NCI-H146 treated with DMSO at 0.1 percent for 48 hours (cell line): Measurements from ENCODE around the gene ZNF552.
"Not testable (repeated sequence)": the region's sequence is repeated elsewhere in the genome, so short reads cannot be mapped to it uniquely, and the experiment has no call there.

ENCODE experiments used
- DNase-seq: peaks from one replicate; lab custom pipeline; 2025; ENCODE audit not compliant: unreplicated experiment; lab: John Stamatoyannopoulos, UW

The ZNF552 gene

DNA sequence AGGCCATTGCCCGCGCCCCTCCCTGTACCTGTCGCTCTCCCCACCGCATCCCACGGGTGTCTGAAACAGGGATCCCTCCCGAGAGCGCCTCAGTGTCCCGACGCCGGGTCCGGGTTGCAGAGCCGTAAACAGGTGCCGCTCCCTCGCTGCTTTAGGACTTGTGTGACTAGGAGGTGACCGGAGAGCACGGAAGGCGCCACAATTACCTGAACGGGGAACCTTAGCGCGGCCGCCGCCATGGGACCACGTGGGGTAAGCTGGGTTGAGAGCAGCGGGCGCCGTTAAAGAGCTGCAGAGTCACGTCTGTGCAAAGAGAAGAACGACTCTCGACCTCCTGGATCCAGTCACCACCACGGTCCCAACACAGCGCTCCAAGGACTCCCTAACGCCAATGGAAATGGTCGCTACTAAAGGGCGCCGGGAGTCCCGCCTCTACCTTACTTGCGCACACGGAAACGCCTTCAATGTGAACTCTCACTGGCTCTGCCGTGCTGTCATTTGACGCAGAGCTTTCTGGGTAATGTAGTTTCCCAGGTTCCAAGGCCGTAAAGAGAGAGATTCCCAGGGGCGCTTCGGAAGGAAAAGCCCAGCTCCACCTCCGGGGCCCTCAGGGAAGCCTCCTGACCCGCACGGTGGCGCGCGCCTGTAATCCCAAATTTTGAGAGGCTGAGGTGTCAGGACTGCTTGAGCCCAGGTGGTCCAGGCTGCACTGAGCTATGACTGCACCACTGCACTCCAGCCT lies at the start of gene ZNF552:
Gene ZNF552 (minus strand): TSS at position 409 of the 742 bp plus-strand sequence. CDS start 170 bp downstream, at position 239.
- peak; percentile 93 for DNase-seq

DNA sequence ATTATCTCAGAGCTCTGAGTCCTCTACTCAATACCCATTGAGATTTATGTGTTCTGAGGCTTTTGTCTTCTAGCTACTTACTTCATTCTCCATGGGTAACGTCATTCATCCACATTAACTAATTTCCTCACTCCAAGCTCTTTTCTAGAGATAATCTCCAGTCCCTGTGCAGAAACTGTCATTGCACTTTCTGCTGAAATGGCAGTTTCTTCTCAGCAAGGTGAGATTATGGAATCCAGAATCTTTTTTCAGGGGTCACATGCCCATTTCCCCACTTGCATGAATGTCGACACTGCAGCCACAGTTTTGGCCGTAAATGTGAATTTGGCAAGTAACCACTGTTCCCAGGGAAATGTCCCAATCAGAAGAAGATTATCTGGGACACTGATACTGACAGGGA lies 47.6 kb upstream of the ZNF552 start:
- not testable (repeated sequence) for DNase-seq

DNA sequence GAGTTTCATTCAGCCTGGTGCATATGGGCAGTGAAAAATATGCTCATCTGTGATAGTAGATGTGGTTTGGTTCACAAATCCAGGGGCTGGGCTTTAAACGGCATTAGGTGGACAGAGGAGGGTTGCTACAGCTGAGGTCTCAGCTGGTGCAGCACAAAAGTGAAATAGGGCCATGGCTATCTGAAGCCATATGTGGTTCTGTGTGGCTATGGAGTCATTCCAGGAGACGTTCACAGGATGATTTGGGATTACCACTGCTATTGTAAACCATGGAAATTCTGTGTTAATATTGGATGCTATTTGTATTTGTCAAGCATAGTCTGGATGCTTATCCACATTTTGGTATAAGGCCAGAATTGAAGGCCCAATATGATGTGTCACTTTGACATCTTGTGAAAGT lies 39.4 kb upstream of the ZNF552 start:
- not testable (repeated sequence) for DNase-seq

DNA sequence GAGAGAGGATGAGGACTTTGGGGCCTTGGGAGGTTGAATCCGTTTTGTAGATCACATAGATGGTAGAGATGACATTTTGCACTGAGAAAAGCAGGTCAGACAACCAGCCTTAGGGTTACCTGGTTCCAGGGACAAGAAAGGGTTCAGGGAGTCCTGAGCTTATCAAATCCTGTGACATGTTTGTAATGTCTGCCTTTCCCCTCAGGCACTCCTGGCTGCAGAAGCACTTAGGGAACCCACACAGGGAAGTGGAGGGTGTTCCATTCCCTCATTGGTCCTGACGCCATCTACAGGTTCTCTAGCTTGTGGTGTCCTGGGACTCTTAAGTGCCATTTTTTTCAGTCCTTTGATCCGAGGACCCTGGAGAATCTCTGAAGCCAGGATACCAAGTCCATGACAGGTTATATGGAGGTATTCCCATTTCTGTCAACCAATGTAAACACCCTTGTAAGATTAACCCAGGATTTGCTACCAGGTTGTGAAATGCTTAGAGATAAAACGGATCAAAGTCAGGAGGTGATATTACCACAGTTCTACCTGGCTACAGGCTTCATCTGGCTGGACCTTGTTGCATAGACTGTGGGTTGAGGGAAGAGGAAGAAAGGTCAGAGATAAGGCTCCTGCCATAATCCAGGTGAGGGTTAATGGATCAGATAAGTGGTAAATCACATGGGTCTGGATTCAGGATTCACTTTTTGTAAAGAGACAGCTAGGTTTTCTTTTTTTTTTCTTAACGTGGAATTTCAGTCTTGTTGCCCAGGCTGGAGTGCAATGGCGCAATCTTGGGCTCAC lies 37.3 kb upstream of the ZNF552 start:
- not testable (repeated sequence) for DNase-seq

DNA sequence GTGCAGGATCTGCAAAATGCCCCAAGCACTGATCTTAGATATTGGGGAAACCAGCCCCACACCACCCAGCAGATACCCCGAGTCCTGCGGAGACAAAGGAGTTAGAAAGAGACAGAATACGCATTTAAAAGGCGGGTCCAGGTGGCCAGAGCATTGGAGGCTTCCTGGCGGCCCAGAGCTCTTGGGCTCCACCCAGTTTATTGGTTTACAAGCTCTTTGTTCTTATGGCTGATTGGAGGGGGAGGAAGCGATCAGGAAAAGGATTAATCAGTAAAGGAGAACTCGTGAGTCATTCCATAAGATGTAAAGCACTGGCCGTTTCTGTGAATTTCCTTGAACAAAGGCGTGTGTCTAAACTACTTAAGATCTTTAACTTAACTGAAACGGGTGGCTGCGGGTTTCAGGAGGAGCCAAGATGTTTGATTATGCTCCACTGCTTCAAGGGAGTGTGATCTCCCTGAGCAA lies 35.9 kb upstream of the ZNF552 start:
- DNase-seq = peak; percentile 38

DNA sequence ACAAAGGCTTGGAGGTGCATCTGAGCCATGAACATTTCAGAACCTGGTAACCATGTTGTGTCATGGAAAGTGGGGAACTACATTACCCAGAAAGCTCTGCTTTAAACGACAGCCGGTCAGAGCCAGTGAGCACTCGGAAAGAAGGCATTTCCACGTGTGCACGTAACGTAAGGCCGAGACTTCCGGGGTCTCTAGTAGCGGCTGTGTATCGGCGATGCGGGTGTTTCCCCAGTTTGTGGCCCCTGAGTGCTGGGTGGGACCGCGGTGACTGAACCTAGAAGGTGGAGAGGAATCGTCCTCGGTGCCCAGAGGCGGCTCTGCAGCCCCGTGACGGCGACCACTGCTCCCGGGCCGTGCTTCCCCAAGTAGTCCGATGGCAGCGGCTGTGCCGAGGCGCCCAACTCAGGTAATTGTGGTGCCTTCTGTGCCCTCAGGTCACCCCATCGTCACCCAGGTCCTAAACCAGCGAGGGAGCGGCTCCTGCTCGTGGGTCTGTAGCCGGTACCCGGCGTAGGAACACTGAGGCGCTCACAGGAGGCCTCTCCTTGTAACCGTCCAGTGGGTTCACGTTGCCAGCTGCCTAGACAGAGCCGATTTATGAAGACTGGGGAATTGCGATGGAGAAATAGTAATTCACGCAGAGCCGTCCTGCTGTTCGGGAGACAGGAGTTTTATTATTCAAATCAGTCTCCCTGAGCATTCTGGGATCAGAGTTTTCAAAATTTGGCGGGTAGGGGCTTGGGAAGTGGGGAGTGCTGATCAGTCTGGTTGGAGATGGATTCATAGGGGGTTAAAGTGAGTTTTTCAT lies 35.2 kb upstream of the ZNF552 start, which contains the start of gene ZNF587:
Gene ZNF587 (plus strand): TSS at position 194 of the 808 bp plus-strand sequence. CDS start 180 bp downstream, at position 374.
- peak; percentile 80 for DNase-seq

DNA sequence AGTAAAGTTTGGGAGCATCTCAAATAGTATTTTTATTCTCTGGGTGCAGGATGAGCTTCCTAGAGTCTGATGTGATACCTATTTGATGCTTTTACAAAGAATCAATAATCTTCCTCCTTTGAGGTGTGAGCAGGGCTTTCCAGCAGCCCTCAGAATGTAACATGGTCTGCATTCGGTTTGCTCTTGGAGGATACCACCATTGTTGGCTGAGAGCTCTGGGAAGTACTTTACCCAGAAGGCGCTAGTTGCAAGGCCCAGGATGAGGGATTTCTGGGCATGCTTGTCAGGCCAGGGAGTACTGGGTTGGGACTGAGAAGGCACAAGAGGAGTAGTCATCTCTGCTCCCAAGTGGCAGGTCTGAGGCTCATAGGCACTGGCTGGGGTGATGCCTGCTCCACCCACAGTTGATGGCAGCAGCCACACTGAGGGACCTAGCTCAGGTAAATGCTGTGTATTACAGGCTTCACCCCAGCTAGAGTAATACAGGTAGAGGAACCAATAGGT lies 34.5 kb upstream of the ZNF552 start:
- DNase-seq = not testable (repeated sequence)

DNA sequence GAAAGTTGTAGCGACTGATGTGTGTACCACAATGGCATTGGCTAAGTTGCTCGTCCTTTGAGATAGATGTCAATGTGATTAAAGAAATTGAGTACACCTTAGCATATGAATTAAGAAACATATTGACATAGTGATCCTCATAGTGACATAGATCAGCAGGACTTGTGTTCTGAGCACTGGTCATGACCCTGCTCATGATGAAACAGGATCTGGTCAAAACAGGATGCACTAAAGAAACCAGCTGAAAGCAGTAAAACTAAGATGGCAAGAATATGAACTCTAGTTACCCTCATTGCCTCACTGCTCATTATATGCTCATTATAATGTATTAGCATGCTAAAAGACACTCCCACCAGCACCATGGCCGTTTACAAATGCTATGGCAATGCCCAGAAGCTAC lies 32.5 kb upstream of the ZNF552 start:
- DNase-seq = not testable (repeated sequence)

DNA sequence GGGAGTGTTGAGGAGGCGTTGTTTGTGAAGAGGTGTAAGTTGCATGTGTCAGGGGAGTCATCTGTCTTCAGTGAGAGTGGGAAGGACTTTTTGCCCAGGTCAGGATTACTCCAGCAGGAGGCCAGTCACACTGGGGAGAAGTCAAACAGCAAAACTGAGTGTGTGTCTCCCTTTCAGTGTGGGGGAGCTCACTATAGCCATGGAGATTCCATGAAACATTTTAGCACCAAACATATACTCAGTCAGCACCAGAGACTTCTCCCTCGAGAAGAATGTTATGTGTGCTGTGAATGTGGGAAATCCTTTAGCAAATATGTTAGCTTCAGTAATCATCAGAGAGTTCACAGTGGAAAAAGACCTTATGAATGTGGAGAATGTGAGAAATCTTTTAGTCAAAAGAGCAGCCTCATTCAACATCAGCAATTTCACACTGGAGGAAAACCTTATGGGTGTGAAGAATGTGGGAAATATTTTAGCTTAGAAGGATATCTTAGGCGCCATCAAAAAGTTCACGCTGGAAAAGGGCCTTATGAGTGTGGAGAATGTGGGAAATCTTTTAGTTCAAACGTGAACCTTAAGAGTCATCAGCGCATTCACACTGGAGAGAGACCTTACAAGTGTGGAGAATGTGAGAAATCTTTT lies 26.5 kb upstream of the ZNF552 start:
- DNase-seq = no peak

DNA sequence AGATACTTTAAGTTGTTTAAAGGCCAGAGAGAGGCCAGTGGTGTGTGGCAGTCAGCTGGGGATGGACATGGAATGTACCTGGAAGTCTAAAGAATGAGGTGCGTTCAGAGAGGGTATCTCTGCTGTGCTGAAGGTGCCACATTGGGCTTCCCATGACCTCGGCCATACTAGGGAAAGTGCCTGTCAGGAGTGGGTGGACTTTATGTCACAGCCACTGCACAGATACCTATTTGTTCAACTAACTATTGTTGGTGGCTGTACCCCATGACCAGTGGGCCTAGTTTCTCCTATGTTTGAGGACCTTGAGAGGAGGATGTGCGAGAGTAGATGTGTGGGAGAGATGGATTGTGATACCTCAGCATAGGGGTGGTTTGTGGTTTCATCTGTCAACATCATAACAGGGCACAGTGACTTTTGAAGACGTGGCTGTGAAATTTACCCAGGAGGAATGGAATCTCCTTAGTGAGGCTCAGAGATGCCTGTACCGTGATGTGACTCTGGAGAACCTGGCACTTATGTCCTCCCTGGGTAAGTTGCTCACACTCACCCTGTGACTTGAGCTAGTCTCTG lies 24.0 kb upstream of the ZNF552 start:
- not testable (repeated sequence) for DNase-seq

DNA sequence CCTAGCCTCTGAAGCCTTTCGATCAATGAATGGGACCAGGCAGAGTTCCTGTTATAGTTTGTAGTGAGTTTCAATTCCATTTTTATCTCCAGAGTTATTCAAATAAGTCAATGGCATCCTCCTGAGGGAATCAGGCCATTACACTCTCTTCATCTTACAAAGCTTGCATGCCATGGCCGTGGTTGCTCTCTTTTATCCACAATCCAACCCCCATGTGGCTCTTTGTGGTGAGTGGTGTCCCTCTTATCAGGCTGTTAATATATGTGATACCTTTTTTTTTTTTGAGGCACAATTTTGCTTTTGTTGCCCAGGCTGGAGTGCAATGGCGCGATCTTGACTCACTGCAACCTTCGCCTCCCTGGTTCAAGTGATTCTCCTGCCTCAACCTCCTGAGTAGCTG lies 22.3 kb upstream of the ZNF552 start:
- DNase-seq = not testable (repeated sequence)

DNA sequence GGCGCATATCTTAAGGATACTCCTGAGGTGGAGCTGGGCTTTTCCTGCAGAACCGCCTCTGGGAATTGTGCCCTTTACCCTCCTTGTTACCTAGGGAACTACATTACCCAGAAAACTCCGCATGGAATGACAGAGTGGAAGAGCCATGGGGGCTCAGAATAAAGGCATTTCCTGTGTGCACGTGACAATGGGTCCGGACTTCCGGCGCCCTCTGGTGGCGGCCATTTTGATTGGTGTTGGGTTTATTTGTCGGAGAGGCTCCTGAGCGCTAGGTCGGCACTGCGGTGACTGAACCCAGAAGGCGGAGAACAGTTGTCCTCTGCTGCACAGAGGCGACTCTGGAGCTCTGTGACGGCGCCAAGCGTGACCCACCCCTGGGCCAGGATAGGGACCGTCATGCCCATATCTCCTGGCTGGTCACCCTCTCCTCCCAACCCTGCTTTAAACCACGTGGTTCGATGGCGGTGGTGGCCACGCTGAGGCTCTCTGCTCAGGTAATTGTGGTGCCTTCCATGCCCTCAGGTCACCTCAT lies 15.4 kb upstream of the ZNF552 start, which contains the start of gene ZNF587B:
Gene ZNF587B (plus strand): TSS at position 229 of the 532 bp plus-strand sequence. CDS start 230 bp downstream, at position 459.
- DNase-seq = no peak

DNA sequence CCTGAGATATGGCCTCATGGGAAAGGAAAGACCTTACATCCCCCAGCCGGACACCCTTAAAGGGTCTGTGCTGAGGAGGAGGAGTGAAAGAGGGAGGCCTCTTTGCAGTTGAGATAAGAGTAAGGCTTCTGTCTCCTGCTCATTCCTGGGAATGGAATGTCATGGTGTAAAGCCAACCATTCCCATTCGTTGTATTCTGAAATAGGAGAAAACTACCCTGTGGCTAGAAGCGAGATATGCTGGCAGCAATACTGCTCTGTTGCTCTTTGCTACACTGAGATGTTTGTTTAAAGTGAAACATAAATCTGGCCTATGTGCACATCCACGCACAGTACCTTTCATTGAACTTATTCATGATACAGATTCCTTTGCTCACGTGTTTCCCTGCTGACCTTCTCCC lies 14.6 kb upstream of the ZNF552 start:
- no peak for DNase-seq

DNA sequence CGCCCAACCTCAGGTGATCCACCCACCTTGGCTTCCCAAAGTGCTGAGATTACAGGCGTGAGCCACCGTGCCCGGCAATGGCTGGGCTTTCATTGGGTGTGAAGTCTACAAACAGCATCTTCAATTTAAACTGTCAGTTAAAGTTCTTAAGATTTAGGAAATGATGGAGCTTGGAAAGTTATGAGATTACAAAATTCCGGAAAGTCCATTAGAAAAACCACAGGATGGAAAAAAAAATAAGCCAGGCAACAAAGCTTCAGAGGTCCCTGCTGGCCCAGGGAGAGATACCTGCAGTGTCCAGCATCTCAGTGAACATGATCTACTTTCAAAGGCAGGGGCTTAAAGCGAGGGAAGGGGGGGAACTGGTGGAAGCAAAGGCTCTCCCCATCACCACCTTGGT lies 10.8 kb upstream of the ZNF552 start:
- DNase-seq = no peak

DNA sequence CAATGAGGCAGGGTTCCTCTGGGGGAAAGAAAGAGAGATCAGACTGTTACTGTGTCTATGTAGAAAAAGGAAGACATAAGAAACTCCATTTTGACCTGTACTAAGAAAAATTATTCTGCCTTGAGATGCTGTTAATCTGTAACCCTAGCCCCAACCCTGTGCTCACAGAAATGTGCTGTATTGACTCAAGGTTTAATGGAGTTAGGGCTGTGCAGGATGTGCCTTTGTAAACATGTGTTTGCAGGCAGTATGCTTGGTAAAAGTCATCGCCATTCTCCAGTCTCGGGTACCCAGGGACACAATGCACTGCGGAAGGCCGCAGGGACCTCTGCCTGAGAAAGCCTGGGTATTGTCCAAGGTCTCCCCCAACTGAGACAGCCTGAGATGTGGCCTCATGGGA lies 8.9 kb upstream of the ZNF552 start:
- DNase-seq = not testable (repeated sequence)

DNA sequence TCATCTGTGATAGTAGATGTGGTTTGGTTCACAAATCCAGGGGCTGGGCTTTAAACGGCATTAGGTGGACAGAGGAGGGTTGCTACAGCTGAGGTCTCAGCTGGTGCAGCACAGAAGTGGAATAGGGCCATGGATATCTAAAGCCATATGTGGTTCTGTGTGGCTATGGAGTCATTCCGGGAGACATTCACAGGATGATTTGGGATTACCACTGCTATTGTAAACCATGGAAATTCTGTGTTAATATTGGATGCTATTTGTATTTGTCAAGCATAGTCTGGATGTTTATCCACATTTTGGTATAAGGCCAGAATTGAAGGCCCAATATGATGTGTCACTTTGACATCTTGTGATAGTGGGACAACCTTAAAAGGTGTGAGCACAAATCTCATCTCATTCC lies 8.4 kb upstream of the ZNF552 start:
- DNase-seq = not testable (repeated sequence)

DNA sequence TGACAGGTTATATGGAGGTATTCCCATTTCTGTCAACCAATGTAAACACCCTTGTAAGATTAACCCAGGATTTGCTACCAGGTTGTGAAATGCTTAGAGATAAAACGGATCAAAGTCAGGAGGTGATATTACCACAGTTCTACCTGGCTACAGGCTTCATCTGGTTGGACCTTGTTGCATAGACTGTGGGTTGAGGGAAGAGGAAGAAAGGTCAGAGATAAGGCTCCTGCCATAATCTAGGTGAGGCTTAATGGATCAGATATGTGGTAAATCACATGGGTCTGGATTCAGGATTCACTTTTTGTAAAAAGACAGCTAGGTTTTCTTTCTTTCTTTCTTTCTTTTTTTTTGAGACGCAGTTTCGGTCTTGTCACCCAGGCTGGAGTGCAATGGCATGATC lies 6.8 kb upstream of the ZNF552 start:
- not testable (repeated sequence) for DNase-seq

DNA sequence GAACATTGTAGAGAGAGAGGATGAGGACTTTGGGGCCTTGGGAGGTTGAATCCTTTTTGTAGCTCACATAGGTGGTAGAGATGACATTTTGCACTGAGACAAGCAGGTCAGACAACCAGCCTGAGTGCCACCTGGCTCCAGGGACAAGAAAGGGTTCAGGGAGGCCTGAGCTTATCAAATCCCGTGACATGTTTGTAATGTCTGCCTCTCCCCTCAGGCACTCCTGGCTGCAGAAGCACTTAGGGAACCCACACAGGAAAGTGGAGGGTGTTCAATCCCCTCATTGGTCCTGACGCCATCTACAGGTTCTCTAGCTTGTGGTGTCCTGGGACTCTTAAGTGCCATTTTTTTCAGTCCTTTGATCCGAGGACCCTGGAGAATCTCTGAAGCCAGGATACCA lies 6.4 kb upstream of the ZNF552 start:
- DNase-seq = not testable (repeated sequence)

DNA sequence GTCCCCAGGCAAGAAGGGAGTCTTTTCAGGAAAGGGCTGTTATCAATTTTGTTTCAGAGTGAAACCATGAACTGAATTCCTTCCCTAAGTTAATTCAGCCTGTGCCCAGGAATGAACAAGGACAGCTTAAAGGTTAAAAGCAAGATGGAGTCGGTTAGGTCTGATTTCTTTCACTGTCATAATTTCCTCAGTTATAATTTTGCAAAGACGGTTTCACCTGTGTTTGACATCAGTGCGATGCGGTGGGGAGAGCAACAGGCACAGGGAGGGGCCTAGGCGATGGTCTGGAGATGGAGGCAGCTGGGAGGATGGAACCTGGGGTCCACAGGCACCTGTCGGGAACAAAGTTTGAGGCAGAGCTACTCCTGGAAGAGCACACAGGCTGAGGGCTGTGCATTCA lies 5.9 kb upstream of the ZNF552 start:
- no peak for DNase-seq
